Measurements from ENCODE around the gene POU2F3. TPM values are rescaled to one million over a fixed set of nuclear protein-coding genes. Genes with fewer than 3 reads are reported as not detected.

POU2F3 gene
- total RNA-seq, 2 donors from 2014 or later = 0.26 TPM; not detected in 1

DNA sequence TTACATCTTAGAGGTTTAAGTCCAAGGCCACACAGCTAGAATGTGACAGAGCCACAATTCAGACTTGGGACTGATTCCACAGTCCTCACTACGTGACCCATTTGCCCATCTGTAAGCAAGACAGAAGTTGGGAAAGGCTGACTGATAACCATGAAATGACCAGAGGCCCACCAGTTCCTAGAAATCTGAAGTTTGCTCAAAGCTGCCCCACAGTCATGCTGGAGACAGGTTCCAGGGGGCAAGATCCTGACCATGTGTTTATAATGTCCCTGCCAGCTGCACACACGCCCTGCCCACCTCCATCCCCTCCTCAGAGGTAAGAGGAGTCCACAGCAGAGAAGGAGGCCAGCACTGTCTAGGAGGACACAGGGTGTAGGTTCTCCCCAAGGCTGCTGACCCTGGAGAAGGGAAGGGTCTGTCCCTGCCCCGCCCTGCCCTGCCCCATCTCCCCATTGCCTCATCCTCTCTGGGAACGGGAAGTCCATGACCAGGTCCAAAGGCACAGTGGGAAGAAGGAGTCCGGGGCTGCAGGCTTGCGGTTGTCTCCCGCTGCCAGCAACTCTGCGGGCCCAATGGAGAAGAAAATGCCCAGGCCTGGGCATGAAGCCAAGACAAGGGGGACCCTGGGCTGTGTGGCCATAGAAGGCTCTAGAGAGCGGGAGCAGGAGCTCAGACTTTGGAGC lies 41.0 kb upstream of the POU2F3 start:
- ATAC-seq (no peak), DNase-seq (no peak)
- TF ChIP-seq, protein P1, sequence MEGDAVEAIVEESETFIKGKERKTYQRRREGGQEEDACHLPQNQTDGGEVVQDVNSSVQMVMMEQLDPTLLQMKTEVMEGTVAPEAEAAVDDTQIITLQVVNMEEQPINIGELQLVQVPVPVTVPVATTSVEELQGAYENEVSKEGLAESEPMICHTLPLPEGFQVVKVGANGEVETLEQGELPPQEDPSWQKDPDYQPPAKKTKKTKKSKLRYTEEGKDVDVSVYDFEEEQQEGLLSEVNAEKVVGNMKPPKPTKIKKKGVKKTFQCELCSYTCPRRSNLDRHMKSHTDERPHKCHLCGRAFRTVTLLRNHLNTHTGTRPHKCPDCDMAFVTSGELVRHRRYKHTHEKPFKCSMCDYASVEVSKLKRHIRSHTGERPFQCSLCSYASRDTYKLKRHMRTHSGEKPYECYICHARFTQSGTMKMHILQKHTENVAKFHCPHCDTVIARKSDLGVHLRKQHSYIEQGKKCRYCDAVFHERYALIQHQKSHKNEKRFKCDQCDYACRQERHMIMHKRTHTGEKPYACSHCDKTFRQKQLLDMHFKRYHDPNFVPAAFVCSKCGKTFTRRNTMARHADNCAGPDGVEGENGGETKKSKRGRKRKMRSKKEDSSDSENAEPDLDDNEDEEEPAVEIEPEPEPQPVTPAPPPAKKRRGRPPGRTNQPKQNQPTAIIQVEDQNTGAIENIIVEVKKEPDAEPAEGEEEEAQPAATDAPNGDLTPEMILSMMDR (IDR thresholded peaks at IDR 0.05) = no peak
- no peak for TF ChIP-seq POLR2A (IDR thresholded peaks at IDR 0.05)
- Histone ChIP-seq H3K4me3 (no peak overlapping the region), H3K27me3 (no peaks in the 10 kb centered on the region), H3K27ac (no peak overlapping the region), H3K9me3 (no peaks in the 10 kb centered on the region), H3K36me3 (replicated peaks in 1 of 2; ENCODE audit: insufficient read depth in 1 of 2, low read depth in 2 of 2) (no peaks in the 10 kb centered on the region), H3K4me1 (no peaks in the 10 kb centered on the region)
- intact Hi-C loops (cut with DNase I) = no loop called here
- WGBS, 2 donors = 60 to 80% methylated on average over 1 to 7 of the region's 9 CpGs

DNA sequence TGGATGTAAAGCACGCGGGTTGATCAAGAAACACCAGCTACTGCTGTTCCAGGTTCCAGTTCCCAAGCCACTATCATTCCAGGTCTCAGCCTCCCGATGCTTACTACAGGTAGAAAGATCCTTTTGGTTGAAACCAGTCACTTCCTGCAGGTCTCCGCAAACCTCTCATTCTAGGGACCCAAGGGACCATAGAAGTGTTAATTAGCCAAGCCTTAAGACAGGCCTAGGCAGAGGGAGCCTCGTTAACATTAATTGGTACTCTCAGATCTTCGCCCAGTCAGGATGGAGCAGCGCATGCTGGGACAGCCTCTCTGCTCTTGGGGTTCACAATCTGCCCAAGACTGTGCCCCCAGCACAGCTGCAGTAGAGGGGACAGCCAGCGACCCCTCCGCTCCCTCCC lies 40.3 kb upstream of the POU2F3 start:
- 91 to 93% methylated on average over 7 to 9 of the region's 9 CpGs for WGBS, 2 donors
- DNase-seq (no peak), ATAC-seq (no peak)
- TF ChIP-seq POLR2A (IDR thresholded peaks at IDR 0.05) = no peak
- TF ChIP-seq, protein P1 (IDR thresholded peaks at IDR 0.05) = no peak
- no peak overlapping the region for H3K27ac ChIP-seq
- H3K27me3 ChIP-seq = no peaks in the 10 kb centered on the region
- no peak overlapping the region for H3K4me3 ChIP-seq
- H3K36me3 ChIP-seq (replicated peaks in 1 of 2; ENCODE audit: insufficient read depth in 1 of 2, low read depth in 2 of 2) = no peaks in the 10 kb centered on the region
- H3K4me1 ChIP-seq = no peaks in the 10 kb centered on the region
- H3K9me3 ChIP-seq = no peaks in the 10 kb centered on the region
- intact Hi-C loops (cut with DNase I) = no loop called here

GRCh38 chr11:120200677-120201076 lies 39.3 kb upstream of the POU2F3 start:
- Histone ChIP-seq H3K27ac (no peak overlapping the region), H3K4me1 (peaks cover 5% of the 10 kb centered on the region), H3K27me3 (no peaks in the 10 kb centered on the region), H3K4me3 (no peak overlapping the region), H3K36me3 (replicated peaks in 1 of 2; ENCODE audit: insufficient read depth in 1 of 2, low read depth in 2 of 2) (no peaks in the 10 kb centered on the region), H3K9me3 (no peaks in the 10 kb centered on the region)
- DNase-seq = no peak
- intact Hi-C loops (cut with DNase I) = no loop called here
- no peak for TF ChIP-seq POLR2A (IDR thresholded peaks at IDR 0.05)
- TF ChIP-seq, protein P1 (IDR thresholded peaks at IDR 0.05) = no peak
- no peak for ATAC-seq
- 83 to 84% methylated on average over 1 of the region's 1 CpG for WGBS, 2 donors

- intact Hi-C loops (cut with DNase I) = no loop called here
- Histone ChIP-seq H3K9me3 (no peaks in the 10 kb centered on the region), H3K4me1 (peaks cover 15% of the 10 kb centered on the region), H3K36me3 (replicated peaks in 1 of 2; ENCODE audit: insufficient read depth in 1 of 2, low read depth in 2 of 2) (no peaks in the 10 kb centered on the region), H3K27me3 (no peaks in the 10 kb centered on the region), H3K27ac (no peak overlapping the region), H3K4me3 (no peak overlapping the region)
- WGBS, 2 donors = 73% methylated on average over 3 of the region's 3 CpGs
- TF ChIP-seq, protein P1 (IDR thresholded peaks at IDR 0.05) = no peak
- TF ChIP-seq POLR2A (IDR thresholded peaks at IDR 0.05) = no peak
- DNase-seq = no peak
- ATAC-seq = no peak
Observed at GRCh38 chr11:120201653-120202052, 38.3 kb upstream of the POU2F3 start.

GRCh38 chr11:120203626-120204025 lies 36.3 kb upstream of the POU2F3 start:
- intact Hi-C loops (cut with DNase I) = no loop called here
- Histone ChIP-seq H3K4me1 (peaks cover 35% of the 10 kb centered on the region), H3K27ac (no peak overlapping the region), H3K27me3 (no peaks in the 10 kb centered on the region), H3K36me3 (replicated peaks in 1 of 2; ENCODE audit: insufficient read depth in 1 of 2, low read depth in 2 of 2) (no peaks in the 10 kb centered on the region), H3K4me3 (no peak overlapping the region), H3K9me3 (no peaks in the 10 kb centered on the region)
- DNase-seq (no peak), ATAC-seq (no peak)
- WGBS, 2 donors = 87 to 89% methylated on average over 4 of the region's 4 CpGs
- TF ChIP-seq, protein P1 (IDR thresholded peaks at IDR 0.05) = no peak
- TF ChIP-seq POLR2A (IDR thresholded peaks at IDR 0.05) = no peak

Measured in body of pancreas (tissue), 4 donors.